Cortex of kidney (tissue), 1 donor: Measurements from ENCODE around the gene ADORA3.
"Not testable (repeated sequence)": the region's sequence is repeated elsewhere in the genome, so short reads cannot be mapped to it uniquely, and the experiment has no call there.

Source experiments
- DNase-seq: peaks from one replicate; lab custom pipeline; 2025; lab: John Stamatoyannopoulos, UW

Gene ADORA3

GRCh38 chr1:111503585-111504060 is at the start of gene ADORA3, which contains the start of gene TMIGD3:
Gene ADORA3, minus strand, starts transcription at chr1:111503633. Its CDS starts 279 bp downstream, at chr1:111503354.
Gene TMIGD3, minus strand, starts transcription at chr1:111503633. Its CDS starts 279 bp downstream, at chr1:111503354.
- no peak for DNase-seq

- DNase-seq: no peak
Observed at GRCh38 chr1:111553196-111553595, 49.8 kb upstream of the ADORA3 start.

GRCh38 chr1:111552587-111552986 is 49.2 kb upstream of the ADORA3 start:
- no peak for DNase-seq

- DNase-seq: no peak
Observed at GRCh38 chr1:111551623-111552411, 48.4 kb upstream of the ADORA3 start.

- not testable (repeated sequence) for DNase-seq
Observed at GRCh38 chr1:111547786-111548185, 44.4 kb upstream of the ADORA3 start.

GRCh38 chr1:111542187-111542586 is 38.8 kb upstream of the ADORA3 start:
- DNase-seq: no peak

- no peak for DNase-seq
Observed at GRCh38 chr1:111541721-111542120, 38.3 kb upstream of the ADORA3 start.

- DNase-seq: no peak
Observed at GRCh38 chr1:111540928-111541327, 37.5 kb upstream of the ADORA3 start.

GRCh38 chr1:111538343-111539025 is 35.1 kb upstream of the ADORA3 start:
- no peak for DNase-seq

- DNase-seq: no peak
Observed at GRCh38 chr1:111535256-111536191, 32.1 kb upstream of the ADORA3 start.

GRCh38 chr1:111520053-111520452 is 16.6 kb upstream of the ADORA3 start:
- no peak for DNase-seq

- DNase-seq: no peak
Observed at GRCh38 chr1:111517469-111518225, 14.2 kb upstream of the ADORA3 start.

GRCh38 chr1:111516005-111516535 is 12.6 kb upstream of the ADORA3 start:
- no peak for DNase-seq

GRCh38 chr1:111515291-111516004 is 12.0 kb upstream of the ADORA3 start:
- DNase-seq: no peak

- no peak for DNase-seq
Observed at GRCh38 chr1:111513410-111514020, 10.1 kb upstream of the ADORA3 start.

GRCh38 chr1:111512931-111513330 is 9.5 kb upstream of the ADORA3 start:
- DNase-seq: no peak

GRCh38 chr1:111512132-111512889 is 8.9 kb upstream of the ADORA3 start:
- DNase-seq: no peak

GRCh38 chr1:111511370-111511769 is 7.9 kb upstream of the ADORA3 start:
- no peak for DNase-seq

GRCh38 chr1:111509997-111510375 is 6.6 kb upstream of the ADORA3 start:
- no peak for DNase-seq
